ENCODE results near the gene HTR7. TPM values are rescaled to one million over a fixed set of nuclear protein-coding genes. Genes with fewer than 3 reads are reported as not detected.

HTR7 gene
- total RNA-seq, 1 experiment from 2014 or later: 0.62 TPM

DNA sequence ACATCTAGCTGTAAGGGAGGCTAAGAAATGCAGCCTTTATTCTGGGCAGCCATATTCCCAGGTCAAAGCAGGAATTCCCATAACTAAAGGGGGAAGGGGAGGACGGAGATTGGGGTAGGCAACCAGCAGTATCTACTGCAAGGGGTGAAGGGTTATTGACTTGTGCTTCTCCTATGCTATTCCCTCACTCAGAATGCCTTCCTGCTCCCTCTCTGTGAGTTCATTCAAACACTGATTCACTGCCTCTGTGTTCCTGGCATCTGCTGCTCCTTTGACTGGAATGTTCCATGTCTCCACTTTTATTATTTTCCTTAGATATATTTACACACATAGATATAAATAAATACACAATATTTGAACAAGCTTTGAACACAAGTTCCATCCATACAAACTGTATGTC lies 11.1 kb downstream of the HTR7 start:
- Histone ChIP-seq H3K4me1 (ENCODE audit: insufficient read depth, low read length) (peaks cover 10% of the 10 kb centered on the region; the same call in 1 of the 2 replicates), H3K36me3 (ENCODE audit: low read depth, low read length) (no peaks in the 10 kb centered on the region), H3F3A (ENCODE audit: low read length, unreplicated experiment) (no peaks in the 10 kb centered on the region), H2AFZ (ENCODE audit: low read length) (no peak overlapping the region), H3K4me2 (ENCODE audit: low read length) (no peak overlapping the region), H3K27ac (ENCODE audit: low read length) (no peak overlapping the region), H3K9ac (ENCODE audit: low read length) (no peak overlapping the region), H3K9me2 (replicated peaks; ENCODE audit: low read length) (no peaks in the 10 kb centered on the region), H4K20me1 (ENCODE audit: low read length) (no peaks in the 10 kb centered on the region), H3K4me3 (ENCODE audit: low read length) (no peak overlapping the region), H3K27me3 (ENCODE audit: low read length) (no peaks in the 10 kb centered on the region), H3K79me2 (ENCODE audit: low read length) (no peaks in the 10 kb centered on the region), H3K9me3 (ENCODE audit: low read length) (no peaks in the 10 kb centered on the region)
- BruUV-seq (replicated peaks): no TSS peak
- intact Hi-C loops (cut with micrococcal nuclease): no loop called here
- ATAC-seq: no peak; the same call in 1 of the 2 replicates
- CTCF ChIA-PET: no interaction called here
- DNase-seq: no peak
- no peak for TF ChIP-seq EZH2phosphoT487 (IDR thresholded peaks at IDR 0.05; ENCODE audit: borderline replicate concordance, low read length)
- no peak for TF ChIP-seq EZH2 (IDR thresholded peaks at IDR 0.05; ENCODE audit: low read length, unreplicated experiment)
- TF ChIP-seq, protein P1, sequence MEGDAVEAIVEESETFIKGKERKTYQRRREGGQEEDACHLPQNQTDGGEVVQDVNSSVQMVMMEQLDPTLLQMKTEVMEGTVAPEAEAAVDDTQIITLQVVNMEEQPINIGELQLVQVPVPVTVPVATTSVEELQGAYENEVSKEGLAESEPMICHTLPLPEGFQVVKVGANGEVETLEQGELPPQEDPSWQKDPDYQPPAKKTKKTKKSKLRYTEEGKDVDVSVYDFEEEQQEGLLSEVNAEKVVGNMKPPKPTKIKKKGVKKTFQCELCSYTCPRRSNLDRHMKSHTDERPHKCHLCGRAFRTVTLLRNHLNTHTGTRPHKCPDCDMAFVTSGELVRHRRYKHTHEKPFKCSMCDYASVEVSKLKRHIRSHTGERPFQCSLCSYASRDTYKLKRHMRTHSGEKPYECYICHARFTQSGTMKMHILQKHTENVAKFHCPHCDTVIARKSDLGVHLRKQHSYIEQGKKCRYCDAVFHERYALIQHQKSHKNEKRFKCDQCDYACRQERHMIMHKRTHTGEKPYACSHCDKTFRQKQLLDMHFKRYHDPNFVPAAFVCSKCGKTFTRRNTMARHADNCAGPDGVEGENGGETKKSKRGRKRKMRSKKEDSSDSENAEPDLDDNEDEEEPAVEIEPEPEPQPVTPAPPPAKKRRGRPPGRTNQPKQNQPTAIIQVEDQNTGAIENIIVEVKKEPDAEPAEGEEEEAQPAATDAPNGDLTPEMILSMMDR (conservative IDR thresholded peaks at IDR 0.05; ENCODE audit: low read depth, low read length): no peak
- POLR2A ChIA-PET (ENCODE audit: unreplicated experiment): no interaction called here

DNA sequence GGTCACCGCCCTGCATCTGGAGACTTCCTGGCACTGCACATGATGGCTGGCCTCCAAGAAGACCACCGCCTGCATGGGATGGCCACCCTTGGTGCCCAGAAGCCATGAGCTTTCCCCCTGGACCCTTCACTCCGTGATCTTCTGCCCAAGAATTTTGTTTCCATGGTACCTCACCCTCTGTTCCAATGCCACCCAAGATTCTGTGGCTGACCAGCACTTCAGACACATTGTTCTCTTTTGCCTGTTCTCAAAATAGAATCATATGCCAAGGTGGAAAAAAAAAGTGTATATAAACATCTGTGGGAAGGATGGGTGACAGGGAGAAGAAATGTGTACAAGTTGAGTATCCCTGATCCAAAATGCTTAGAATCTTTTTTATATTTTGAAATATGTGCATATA lies 12.1 kb downstream of the HTR7 start:
- Histone ChIP-seq H3K9me2 (replicated peaks; ENCODE audit: low read length) (no peaks in the 10 kb centered on the region), H3F3A (ENCODE audit: low read length, unreplicated experiment) (no peaks in the 10 kb centered on the region), H3K27ac (ENCODE audit: low read length) (no peak overlapping the region), H2AFZ (ENCODE audit: low read length) (no peak overlapping the region), H3K27me3 (ENCODE audit: low read length) (no peaks in the 10 kb centered on the region), H3K9ac (ENCODE audit: low read length) (no peak overlapping the region), H4K20me1 (ENCODE audit: low read length) (no peaks in the 10 kb centered on the region), H3K4me3 (ENCODE audit: low read length) (no peak overlapping the region), H3K4me2 (ENCODE audit: low read length) (no peak overlapping the region), H3K9me3 (ENCODE audit: low read length) (no peaks in the 10 kb centered on the region), H3K4me1 (ENCODE audit: insufficient read depth, low read length) (peaks cover 10% of the 10 kb centered on the region; the same call in 1 of the 2 replicates), H3K36me3 (ENCODE audit: low read depth, low read length) (no peaks in the 10 kb centered on the region), H3K79me2 (ENCODE audit: low read length) (no peaks in the 10 kb centered on the region)
- DNase-seq (no peak), ATAC-seq (no peak)
- BruUV-seq (replicated peaks): no TSS peak
- ChIA-PET POLR2A (ENCODE audit: unreplicated experiment) (no interaction called here), CTCF (no interaction called here)
- TF ChIP-seq, protein P1 (conservative IDR thresholded peaks at IDR 0.05; ENCODE audit: low read depth, low read length): no peak
- no peak for TF ChIP-seq EZH2phosphoT487 (IDR thresholded peaks at IDR 0.05; ENCODE audit: borderline replicate concordance, low read length)
- no peak for TF ChIP-seq EZH2 (IDR thresholded peaks at IDR 0.05; ENCODE audit: low read length, unreplicated experiment)
- intact Hi-C loops (cut with micrococcal nuclease): no loop called here

DNA sequence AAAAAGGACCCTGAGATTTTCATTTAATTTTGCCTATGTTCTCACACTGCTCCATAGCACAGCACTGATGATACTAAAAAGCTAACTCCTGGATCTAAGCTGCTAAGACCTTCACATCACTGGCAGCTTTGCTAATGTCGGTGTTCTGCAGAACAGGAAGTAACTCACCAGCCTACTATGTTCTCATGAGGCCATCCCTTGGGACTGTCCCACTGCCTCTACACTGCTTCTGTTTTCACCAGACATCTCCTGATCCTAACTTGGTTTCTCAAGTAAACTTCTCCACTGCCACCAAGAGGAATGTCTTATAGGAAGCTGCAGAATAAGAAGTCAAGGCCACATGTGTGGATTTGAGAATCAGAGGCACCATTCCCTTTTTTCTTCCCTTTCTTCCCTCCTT lies 15.1 kb downstream of the HTR7 start:
- Histone ChIP-seq H3K9me2 (replicated peaks; ENCODE audit: low read length) (no peaks in the 10 kb centered on the region), H3F3A (ENCODE audit: low read length, unreplicated experiment) (no peaks in the 10 kb centered on the region), H3K4me3 (ENCODE audit: low read length) (no peak overlapping the region), H4K20me1 (ENCODE audit: low read length) (no peaks in the 10 kb centered on the region), H2AFZ (ENCODE audit: low read length) (no peak overlapping the region), H3K27me3 (ENCODE audit: low read length) (no peaks in the 10 kb centered on the region), H3K9me3 (ENCODE audit: low read length) (no peaks in the 10 kb centered on the region), H3K4me2 (ENCODE audit: low read length) (no peak overlapping the region), H3K4me1 (ENCODE audit: insufficient read depth, low read length) (peaks cover 4% of the 10 kb centered on the region; the same call in 1 of the 2 replicates), H3K36me3 (ENCODE audit: low read depth, low read length) (no peaks in the 10 kb centered on the region), H3K9ac (ENCODE audit: low read length) (no peak overlapping the region), H3K27ac (ENCODE audit: low read length) (no peak overlapping the region), H3K79me2 (ENCODE audit: low read length) (no peaks in the 10 kb centered on the region)
- CTCF ChIA-PET: interaction anchor here (0.6 kb wide), 1 partner anchor 246 kb away, joined by 3 read pairs; no protein-coding TSS in a partner anchor
- no peak for ATAC-seq
- intact Hi-C loops (cut with micrococcal nuclease): no loop called here
- POLR2A ChIA-PET (ENCODE audit: unreplicated experiment): no interaction called here
- no TSS peak for BruUV-seq (replicated peaks)
- no peak for TF ChIP-seq EZH2phosphoT487 (IDR thresholded peaks at IDR 0.05; ENCODE audit: borderline replicate concordance, low read length)
- TF ChIP-seq EZH2 (IDR thresholded peaks at IDR 0.05; ENCODE audit: low read length, unreplicated experiment): no peak
- TF ChIP-seq, protein P1 (conservative IDR thresholded peaks at IDR 0.05; ENCODE audit: low read depth, low read length): no peak
- no peak for DNase-seq

All from PC-3 (cell line).